GM12892 (cell line): ENCODE results near the gene SYNE3.

Experiments
- POLR2A ChIP-seq: IDR thresholded peaks from 2 replicates; pipeline ENCODE4 v1.6.1; 2011; ENCODE audit warnings: low read depth, low read length, control low read depth
- POLR2AphosphoS5 ChIP-seq: IDR thresholded peaks from 2 replicates; pipeline ENCODE4 v1.6.1; 2011; ENCODE audit warnings: low read depth, low read length, control low read depth

GRCh38 chr14:95515596-95516552, 576 bp downstream of the SYNE3 start:
- TF ChIP-seq POLR2AphosphoS5 (no peak), POLR2A (peak; percentile 64)
